HEK293T (cell line): Measurements from ENCODE around the gene ABCC6.

Experiments
- ARNT ChIP-seq: fragments of 450-650 bp; IDR thresholded peaks from 2 replicates; pipeline ENCODE4 v1.6.1; 2017; ENCODE audit warnings: mild to moderate bottlenecking
- ELF4 ChIP-seq: fragments of 450-650 bp; IDR thresholded peaks from 2 replicates; pipeline ENCODE4 v1.6.1; 2017; ENCODE audit warnings: antibody characterized with exemption
- FOXM1 ChIP-seq: fragments of 450-650 bp; IDR thresholded peaks from 2 replicates; pipeline ENCODE4 v1.6.1; 2017; ENCODE audit warnings: mild to moderate bottlenecking, borderline replicate concordance
- SP1 ChIP-seq: fragments of 450-650 bp; IDR thresholded peaks from 2 replicates; pipeline ENCODE4 v1.6.1; 2017

DNA sequence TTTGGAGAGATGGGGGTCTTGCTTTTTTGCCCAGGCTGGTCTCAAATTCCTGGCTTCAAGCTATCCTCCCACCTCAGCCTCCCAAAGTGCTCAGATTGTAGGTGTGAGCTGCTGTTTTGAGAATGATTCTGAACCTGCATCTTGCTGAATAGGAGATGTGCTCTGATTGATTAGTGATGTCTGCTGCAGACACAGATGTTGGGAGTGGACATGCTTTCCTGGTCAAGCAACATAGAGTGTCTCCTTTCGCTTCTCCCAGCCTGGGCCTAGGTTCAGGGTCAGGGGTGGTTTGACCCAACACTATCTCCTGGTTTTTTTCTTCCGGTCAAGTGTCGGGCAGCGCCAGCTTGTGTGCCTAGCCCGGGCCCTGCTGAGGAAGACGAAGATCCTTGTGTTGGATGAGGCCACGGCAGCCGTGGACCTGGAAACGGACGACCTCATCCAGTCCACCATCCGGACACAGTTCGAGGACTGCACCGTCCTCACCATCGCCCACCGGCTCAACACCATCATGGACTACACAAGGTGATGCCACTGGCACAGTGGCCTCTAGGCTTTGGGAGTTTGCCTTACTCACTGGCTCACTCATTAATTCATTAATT lies 85.2 kb downstream of the ABCC6 start:
- TF ChIP-seq ARNT (no peak), FOXM1 (no peak), ELF4 (no peak), SP1 (no peak)
